OCI-LY1 (cell line): ENCODE data around the gene RAB15.
"Not testable (repeated sequence)": the region's sequence is repeated elsewhere in the genome, so short reads cannot be mapped to it uniquely, and the experiment has no call there.

Experiments
- H2AFZ ChIP-seq: fragments of 200-600 bp; sonication (generic), shearing (Covaris generic); 2 replicates; pipeline ENCODE4 v1.6.0; 2014; ENCODE audit warnings: antibody characterized with exemption, mild to moderate bottlenecking, low read length
- H3F3A ChIP-seq: fragments of 200-600 bp; sonication (generic), shearing (Covaris generic); 2 replicates; pipeline ENCODE4 v1.6.0; 2014; ENCODE audit warnings: mild to moderate bottlenecking, antibody characterized with exemption, low read length, moderate library complexity; ENCODE audit not compliant: insufficient read depth
- H3K27ac ChIP-seq: fragments of 200-600 bp; sonication (generic); 2 replicates; pipeline ENCODE4 v1.5.1; 2014; ENCODE audit warnings: low read length, mixed run types, mild to moderate bottlenecking, low read depth; ENCODE audit not compliant: poor library complexity, severe bottlenecking
- H3K27me3 ChIP-seq: fragments of 200-600 bp; sonication (generic); 2 replicates; pipeline ENCODE4 v1.6.0; 2014; ENCODE audit warnings: antibody characterized with exemption, mild to moderate bottlenecking, low read length, moderate library complexity; ENCODE audit not compliant: insufficient read depth
- H3K36me3 ChIP-seq: fragments of 200-600 bp; sonication (generic); 2 replicates; pipeline ENCODE4 v1.6.1; 2014; ENCODE audit warnings: mild to moderate bottlenecking, antibody characterized with exemption, low read length, moderate library complexity, mixed read lengths; ENCODE audit not compliant: insufficient read depth
- H3K4me1 ChIP-seq: fragments of 200-600 bp; sonication (generic); 2 replicates; pipeline ENCODE4 v1.5.1; 2014; ENCODE audit warnings: mild to moderate bottlenecking, low read length, moderate library complexity; ENCODE audit not compliant: insufficient read depth, severe bottlenecking
- H3K4me2 ChIP-seq: fragments of 200-600 bp; sonication (generic), shearing (Covaris generic); 2 replicates; pipeline ENCODE4 v1.6.1; 2014; ENCODE audit warnings: low read length
- H3K4me3 ChIP-seq: fragments of 200-600 bp; sonication (generic); 2 replicates; pipeline ENCODE4 v1.5.1; 2014; ENCODE audit warnings: low read length, low read depth, mild to moderate bottlenecking, mixed read lengths; ENCODE audit not compliant: poor library complexity, severe bottlenecking
- H3K79me2 ChIP-seq: fragments of 200-600 bp; shearing (Covaris generic); 2 replicates; pipeline ENCODE4 v1.6.1; 2016; ENCODE audit warnings: mixed run types, low read length, mixed read lengths; ENCODE audit not compliant: insufficient read depth
- H3K9ac ChIP-seq: fragments of 200-600 bp; sonication (generic), shearing (Covaris generic); 2 replicates; pipeline ENCODE4 v1.6.1; 2014; ENCODE audit warnings: mild to moderate bottlenecking, low read length, mixed read lengths
- H3K9me2 ChIP-seq: fragments of 200-600 bp; sonication (generic), shearing (Covaris generic); 2 replicates; pipeline ENCODE4 v1.6.1; 2014; ENCODE audit warnings: low read depth, mild to moderate bottlenecking, low read length, mixed read lengths
- H3K9me3 ChIP-seq: fragments of 200-600 bp; shearing (Covaris generic); 2 replicates; pipeline ENCODE4 v1.6.1; 2014; ENCODE audit warnings: low read length, mixed read lengths
- H4K20me1 ChIP-seq: fragments of 200-600 bp; sonication (generic), shearing (Covaris generic); 2 replicates; pipeline ENCODE4 v1.6.0; 2016; ENCODE audit warnings: mild to moderate bottlenecking, low read length; ENCODE audit not compliant: insufficient read depth
- EZH2 ChIP-seq: fragments of 200-600 bp; sonication (generic), shearing (Covaris generic); IDR thresholded peaks from 2 replicates; pipeline ENCODE4 v1.8.0; 2017; ENCODE audit warnings: borderline replicate concordance, mixed run types, mild to moderate bottlenecking, antibody characterized with exemption, low read length, moderate library complexity, mixed read lengths
- TF ChIP-seq, protein P1 (sequence below): fragments of 200-600 bp; sonication (generic), shearing (Covaris generic); IDR thresholded peaks from 2 replicates; pipeline ENCODE4 v1.5.1; 2017; ENCODE audit warnings: mild to moderate bottlenecking, antibody characterized with exemption, low read length, moderate library complexity, mixed read lengths

RAB15 gene

DNA sequence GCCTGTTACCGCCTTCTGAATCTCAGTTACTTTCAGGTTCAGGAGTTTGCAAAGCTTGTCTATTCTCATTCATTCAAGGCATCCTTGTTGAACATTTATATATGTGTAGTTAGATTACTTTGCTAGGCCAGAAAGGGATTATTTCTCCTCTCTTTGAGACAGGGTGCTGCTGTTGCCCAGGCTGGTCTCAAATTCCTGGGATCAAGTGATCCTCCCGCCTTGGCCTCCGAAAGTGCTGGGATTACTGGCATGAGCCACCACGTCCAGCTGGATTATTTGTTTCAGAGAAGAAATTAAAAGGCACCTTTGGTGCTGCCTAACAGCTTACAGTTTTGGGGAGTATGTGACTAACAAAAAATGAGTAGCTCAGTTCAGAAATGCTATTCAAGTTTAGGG, 57.1 kb downstream of the RAB15 start:
- peaks cover 50% of the 10 kb centered on the region for H3K79me2 ChIP-seq
- no peaks in the 10 kb centered on the region for H3K27me3 ChIP-seq
- peaks cover 27% of the 10 kb centered on the region for H3K36me3 ChIP-seq
- H3K9me2 ChIP-seq: no peaks in the 10 kb centered on the region
- H3K9me3 ChIP-seq: no peaks in the 10 kb centered on the region
- peak overlapping the region; percentile 76 for H3K4me2 ChIP-seq
- no peaks in the 10 kb centered on the region for H3F3A ChIP-seq
- H3K4me1 ChIP-seq: peaks cover 19% of the 10 kb centered on the region
- peak overlapping the region; percentile 91 for H3K4me3 ChIP-seq
- H3K9ac ChIP-seq: peak overlapping the region; percentile 96
- no peaks in the 10 kb centered on the region for H4K20me1 ChIP-seq
- H2AFZ ChIP-seq: no peak overlapping the region
- TF ChIP-seq, protein P1, sequence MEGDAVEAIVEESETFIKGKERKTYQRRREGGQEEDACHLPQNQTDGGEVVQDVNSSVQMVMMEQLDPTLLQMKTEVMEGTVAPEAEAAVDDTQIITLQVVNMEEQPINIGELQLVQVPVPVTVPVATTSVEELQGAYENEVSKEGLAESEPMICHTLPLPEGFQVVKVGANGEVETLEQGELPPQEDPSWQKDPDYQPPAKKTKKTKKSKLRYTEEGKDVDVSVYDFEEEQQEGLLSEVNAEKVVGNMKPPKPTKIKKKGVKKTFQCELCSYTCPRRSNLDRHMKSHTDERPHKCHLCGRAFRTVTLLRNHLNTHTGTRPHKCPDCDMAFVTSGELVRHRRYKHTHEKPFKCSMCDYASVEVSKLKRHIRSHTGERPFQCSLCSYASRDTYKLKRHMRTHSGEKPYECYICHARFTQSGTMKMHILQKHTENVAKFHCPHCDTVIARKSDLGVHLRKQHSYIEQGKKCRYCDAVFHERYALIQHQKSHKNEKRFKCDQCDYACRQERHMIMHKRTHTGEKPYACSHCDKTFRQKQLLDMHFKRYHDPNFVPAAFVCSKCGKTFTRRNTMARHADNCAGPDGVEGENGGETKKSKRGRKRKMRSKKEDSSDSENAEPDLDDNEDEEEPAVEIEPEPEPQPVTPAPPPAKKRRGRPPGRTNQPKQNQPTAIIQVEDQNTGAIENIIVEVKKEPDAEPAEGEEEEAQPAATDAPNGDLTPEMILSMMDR: no peak
- TF ChIP-seq EZH2: no peak
- peak overlapping the region; percentile 63 for H3K27ac ChIP-seq

DNA sequence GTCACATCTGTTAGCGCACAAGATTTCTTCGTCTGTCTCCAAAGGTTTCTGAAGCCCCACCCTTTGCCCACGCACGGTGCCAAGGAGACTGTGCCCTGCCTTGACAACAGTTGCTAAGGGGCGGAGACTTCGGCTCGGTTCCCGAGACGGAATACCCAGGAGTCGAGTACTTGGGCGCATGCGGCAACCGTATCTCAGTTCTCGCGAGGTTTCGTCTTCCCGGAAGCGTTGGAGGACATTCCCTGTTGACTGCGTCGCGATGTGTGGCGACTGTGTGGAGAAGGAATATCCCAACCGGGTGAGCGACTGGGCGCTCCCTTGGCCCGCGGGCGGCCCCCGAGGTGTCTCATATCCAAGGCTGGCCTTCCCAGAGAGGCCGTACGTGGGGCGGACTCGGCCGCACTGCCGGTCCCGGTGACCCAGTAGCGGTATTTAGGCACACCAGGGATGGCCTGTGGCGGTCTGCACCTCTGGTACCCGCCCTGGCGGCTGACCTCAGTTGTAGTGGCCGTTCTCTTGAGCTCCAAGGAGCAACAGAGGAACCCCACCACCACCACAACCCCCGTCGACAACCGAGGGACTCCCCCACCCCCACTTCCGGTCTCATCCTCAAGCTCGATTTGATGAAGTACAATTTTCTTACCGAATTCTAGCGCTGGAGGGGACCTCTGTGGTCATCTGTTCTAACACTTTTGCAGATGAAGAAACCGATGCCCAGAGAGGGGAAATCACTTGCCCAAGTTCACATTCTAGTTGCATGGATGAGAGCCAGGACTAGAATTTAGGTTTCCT, 57.7 kb downstream of the RAB15 start, which contains the start of gene CHURC1:
Gene CHURC1 (plus strand): TSS at position 219 of the 792 bp plus-strand sequence. CDS start 41 bp downstream, at position 260.
- no peaks in the 10 kb centered on the region for H3K9me2 ChIP-seq
- peaks cover 27% of the 10 kb centered on the region for H3K36me3 ChIP-seq
- H3K4me1 ChIP-seq: peaks cover 19% of the 10 kb centered on the region
- no peaks in the 10 kb centered on the region for H4K20me1 ChIP-seq
- peak within 1 kb of the TSS; percentile 63 for H3K27ac ChIP-seq
- TF ChIP-seq, protein P1: no peak
- no peak for TF ChIP-seq EZH2
- no peaks in the 10 kb centered on the region for H3F3A ChIP-seq
- H3K9ac ChIP-seq: peak within 1 kb of the TSS; percentile 96
- H3K4me2 ChIP-seq: peak within 1 kb of the TSS; percentile 76
- H2AFZ ChIP-seq: peak within 1 kb of the TSS; percentile 98
- H3K4me3 ChIP-seq: peak within 1 kb of the TSS; percentile 91
- H3K27me3 ChIP-seq: no peaks in the 10 kb centered on the region
- peaks cover 44% of the 10 kb centered on the region for H3K79me2 ChIP-seq
- no peaks in the 10 kb centered on the region for H3K9me3 ChIP-seq

DNA sequence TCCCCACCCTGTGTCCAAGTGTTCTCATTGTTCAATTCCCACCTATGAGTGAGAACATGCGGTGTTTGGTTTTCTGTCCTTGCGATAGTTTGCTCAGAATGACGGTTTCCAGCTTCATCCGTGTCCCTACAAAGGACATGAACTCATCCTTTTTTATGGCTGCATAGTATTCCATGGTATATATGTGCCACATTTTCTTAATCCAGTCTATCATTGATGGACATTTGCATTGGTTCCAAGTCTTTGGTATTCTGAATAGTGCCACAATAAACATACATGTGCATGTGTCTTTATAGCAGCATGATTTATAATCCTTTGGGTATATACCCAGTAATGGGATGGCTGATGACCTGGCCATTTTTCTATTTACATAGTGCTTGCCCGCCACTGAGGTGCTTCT, 58.7 kb downstream of the RAB15 start:
- H3K27me3 ChIP-seq, H3K9ac ChIP-seq, H3K9me2 ChIP-seq, H3F3A ChIP-seq, H3K27ac ChIP-seq, H3K9me3 ChIP-seq, H4K20me1 ChIP-seq: not testable (repeated sequence)
- peak overlapping the region; percentile 76 for H3K4me2 ChIP-seq
- H3K79me2 ChIP-seq: peaks cover 35% of the 10 kb centered on the region
- H2AFZ ChIP-seq: peak overlapping the region; percentile 98
- H3K4me1 ChIP-seq: peaks cover 19% of the 10 kb centered on the region
- peaks cover 23% of the 10 kb centered on the region for H3K36me3 ChIP-seq
- H3K4me3 ChIP-seq: peak overlapping the region; percentile 91
